Measurements from ENCODE around the gene CNPPD1.

DNA sequence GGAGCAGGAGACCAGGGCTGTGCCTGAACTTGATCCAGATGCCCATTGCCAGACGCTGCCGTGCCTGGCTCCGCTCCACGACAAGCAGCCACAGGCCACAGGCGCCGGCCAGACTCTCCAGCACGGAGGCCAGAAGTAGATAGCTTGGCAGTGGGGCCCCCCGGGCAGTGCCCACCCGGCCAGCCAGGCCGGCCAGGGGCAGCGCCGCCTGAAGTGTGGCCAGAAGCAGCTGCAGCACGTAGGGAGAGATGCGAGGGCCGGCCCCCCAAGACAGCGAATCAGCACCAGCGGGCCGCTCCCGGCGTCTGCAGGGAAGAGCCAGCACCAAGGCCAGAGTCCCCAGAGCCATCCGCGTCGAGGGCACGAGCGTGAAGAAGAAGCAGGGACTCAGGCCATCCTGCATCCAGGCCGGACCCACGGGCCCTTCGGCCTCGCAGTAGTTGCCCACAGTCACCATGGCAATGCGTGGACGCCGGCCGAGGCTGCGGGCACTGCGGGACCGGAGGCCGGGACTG is 41.5 kb upstream of the CNPPD1 start:
- TF ChIP-seq, protein P1, sequence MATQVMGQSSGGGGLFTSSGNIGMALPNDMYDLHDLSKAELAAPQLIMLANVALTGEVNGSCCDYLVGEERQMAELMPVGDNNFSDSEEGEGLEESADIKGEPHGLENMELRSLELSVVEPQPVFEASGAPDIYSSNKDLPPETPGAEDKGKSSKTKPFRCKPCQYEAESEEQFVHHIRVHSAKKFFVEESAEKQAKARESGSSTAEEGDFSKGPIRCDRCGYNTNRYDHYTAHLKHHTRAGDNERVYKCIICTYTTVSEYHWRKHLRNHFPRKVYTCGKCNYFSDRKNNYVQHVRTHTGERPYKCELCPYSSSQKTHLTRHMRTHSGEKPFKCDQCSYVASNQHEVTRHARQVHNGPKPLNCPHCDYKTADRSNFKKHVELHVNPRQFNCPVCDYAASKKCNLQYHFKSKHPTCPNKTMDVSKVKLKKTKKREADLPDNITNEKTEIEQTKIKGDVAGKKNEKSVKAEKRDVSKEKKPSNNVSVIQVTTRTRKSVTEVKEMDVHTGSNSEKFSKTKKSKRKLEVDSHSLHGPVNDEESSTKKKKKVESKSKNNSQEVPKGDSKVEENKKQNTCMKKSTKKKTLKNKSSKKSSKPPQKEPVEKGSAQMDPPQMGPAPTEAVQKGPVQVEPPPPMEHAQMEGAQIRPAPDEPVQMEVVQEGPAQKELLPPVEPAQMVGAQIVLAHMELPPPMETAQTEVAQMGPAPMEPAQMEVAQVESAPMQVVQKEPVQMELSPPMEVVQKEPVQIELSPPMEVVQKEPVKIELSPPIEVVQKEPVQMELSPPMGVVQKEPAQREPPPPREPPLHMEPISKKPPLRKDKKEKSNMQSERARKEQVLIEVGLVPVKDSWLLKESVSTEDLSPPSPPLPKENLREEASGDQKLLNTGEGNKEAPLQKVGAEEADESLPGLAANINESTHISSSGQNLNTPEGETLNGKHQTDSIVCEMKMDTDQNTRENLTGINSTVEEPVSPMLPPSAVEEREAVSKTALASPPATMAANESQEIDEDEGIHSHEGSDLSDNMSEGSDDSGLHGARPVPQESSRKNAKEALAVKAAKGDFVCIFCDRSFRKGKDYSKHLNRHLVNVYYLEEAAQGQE (IDR thresholded peaks at IDR 0.05; ENCODE audit: insufficient replicate concordance, low read depth) = peak; percentile 86
- no peak for TF ChIP-seq GABPA (IDR thresholded peaks at IDR 0.05; ENCODE audit: low read depth)
- no peak for TF ChIP-seq CTCF (IDR thresholded peaks at IDR 0.05; ENCODE audit: insufficient read depth, low read length)

Measured in HL-60 (cell line).